GM12878 (cell line): Measurements from ENCODE around the gene LIN37. TPM values are rescaled to one million over a fixed set of nuclear protein-coding genes. Genes with fewer than 3 reads are reported as not detected.

Experiments
- ATAC-seq: fragments of 200-7000 bp; cut with Tn5 transposase; 3 replicates; pipeline ENCODE4 v1.9.1; 2020; ENCODE audit warnings: mild to moderate bottlenecking, moderate library complexity
- BruUV-seq: library from RNA; stranded (reverse); fragments of 400-500 nt; replicated peaks from 2 replicates; lab custom pipeline; 2021; lab: Mats Ljungman, UMichigan
- CTCF ChIA-PET: fragments of 300-600 bp; sonication (Branson Sonifier 250); formaldehyde crosslinking; extraction: SDS; loops from one replicate; lab custom pipeline; 2021; ENCODE audit warnings: inconsistent platforms; lab: Yijun Ruan, JAX
- POLR2A ChIA-PET: fragments of 350-600 bp; formaldehyde crosslinking; extraction: SDS; loops from one replicate; lab custom pipeline; 2021; ENCODE audit warnings: inconsistent platforms; lab: Charles Lee
- RAD21 ChIA-PET: fragments of 300-600 bp; sonication (Branson Sonifier 250); formaldehyde crosslinking; loops from one replicate; lab custom pipeline; 2023; ENCODE audit warnings: antibody characterized with exemption; ENCODE audit not compliant: unreplicated experiment; lab: Charles Lee
- SMC1A ChIA-PET: fragments of 300-600 bp; sonication (Branson Sonifier 250); formaldehyde crosslinking; loops from one replicate; lab custom pipeline; 2023; ENCODE audit not compliant: unreplicated experiment, uncharacterized antibody; lab: Charles Lee
- DNase-seq: peaks from one replicate; pipeline ENCODE4 v3.0.0-alpha.2; 2011; ENCODE audit warnings: low read depth, low spot score
- FAIRE-seq: peaks from 3 replicates; lab custom pipeline; 2011; peaks lifted over from hg19 to GRCh38; lab: Jason Lieb, UNC
- H2AFZ ChIP-seq: 2 replicates; pipeline ENCODE4 v1.6.0; 2011; ENCODE audit warnings: low read depth, low read length, control low read depth; ENCODE audit not compliant: control insufficient read depth
- H3K27ac ChIP-seq: 2 replicates; pipeline ENCODE4 v1.5.1; 2011; ENCODE audit warnings: control low read depth; ENCODE audit not compliant: control insufficient read depth, insufficient read depth
- H3K27me3 ChIP-seq, 2 experiments: replicated peaks in 1 of 2; 2 replicates each; pipeline versions ENCODE4 v1.6.0 to v1.6.1; 2011; ENCODE audit warnings: low read length in 1 of 2; ENCODE audit not compliant: control insufficient read depth in 2 of 2, insufficient read depth in 2 of 2
- H3K36me3 ChIP-seq, 2 experiments: 2 replicates each; pipeline ENCODE4 v1.5.1; 2011; ENCODE audit warnings: low read length in 1 of 2; ENCODE audit not compliant: control insufficient read depth in 2 of 2, insufficient read depth in 2 of 2
- H3K4me1 ChIP-seq: 2 replicates; pipeline ENCODE4 v1.6.1; 2011; ENCODE audit warnings: mild to moderate bottlenecking, low read length, moderate library complexity, mixed read lengths; ENCODE audit not compliant: control insufficient read depth, insufficient read depth
- H3K4me2 ChIP-seq: 2 replicates; pipeline ENCODE4 v1.6.0; 2011; ENCODE audit warnings: control low read depth; ENCODE audit not compliant: control insufficient read depth, insufficient read depth
- H3K4me3 ChIP-seq: fragments of 200-600 bp; sonication (generic); 2 replicates; pipeline ENCODE4 v1.5.1; 2016
- H3K79me2 ChIP-seq: 2 replicates; pipeline ENCODE4 v1.6.0; 2011; ENCODE audit warnings: low read length; ENCODE audit not compliant: control insufficient read depth, insufficient read depth
- H3K9ac ChIP-seq: 2 replicates; pipeline ENCODE4 v1.8.0; 2011; ENCODE audit warnings: low read length, control low read depth, mixed read lengths; ENCODE audit not compliant: control insufficient read depth, insufficient read depth
- H3K9me3 ChIP-seq: replicated peaks from 3 replicates; pipeline ENCODE4 v1.5.1; 2011; ENCODE audit warnings: mild to moderate bottlenecking, low read length; ENCODE audit not compliant: control insufficient read depth, insufficient read depth
- H4K20me1 ChIP-seq: 2 replicates; pipeline ENCODE4 v1.6.0; 2011; ENCODE audit not compliant: control insufficient read depth, insufficient read depth
- CBX3 ChIP-seq: fragments of 200-600 bp; sonication (generic); IDR thresholded peaks from 2 replicates; pipeline ENCODE4 v1.6.1; 2016; ENCODE audit warnings: low read depth, borderline replicate concordance
- CEBPZ ChIP-seq: fragments of 150-350 bp; IDR thresholded peaks from 2 replicates; pipeline ENCODE4 v1.6.1; 2016; ENCODE audit warnings: low read depth, low read length
- IKZF2 ChIP-seq, 2 experiments: fragments of 450-650 bp; IDR thresholded peaks; 2 replicates each; pipeline ENCODE4 v1.6.1; 2017; ENCODE audit warnings: mild to moderate bottlenecking in 2 of 2, moderate library complexity in 2 of 2
- IRF3 ChIP-seq: fragments of 450-650 bp; IDR thresholded peaks from 2 replicates; pipeline ENCODE4 v1.6.1; 2014; ENCODE audit warnings: mild to moderate bottlenecking
- IRF4 ChIP-seq: IDR thresholded peaks from 2 replicates; pipeline ENCODE4 v1.6.1; 2011; ENCODE audit warnings: low read depth, low read length
- NR2C1 ChIP-seq: fragments of 450-650 bp; IDR thresholded peaks from 2 replicates; pipeline ENCODE4 v1.6.1; 2017; ENCODE audit warnings: antibody characterized with exemption, mild to moderate bottlenecking, moderate library complexity
- PAX5 ChIP-seq: IDR thresholded peaks from 2 replicates; pipeline ENCODE4 v1.6.1; 2011; ENCODE audit warnings: low read depth, low read length, borderline replicate concordance
- SIN3A ChIP-seq: IDR thresholded peaks from 2 replicates; pipeline ENCODE4 v1.6.1; 2012; ENCODE audit warnings: low read depth, low read length, improper control_type of control experiment
- SMC3 ChIP-seq: IDR thresholded peaks from 2 replicates; pipeline ENCODE4 v1.6.1; 2011; ENCODE audit warnings: low read length, improper control_type of control experiment, borderline replicate concordance
- SUPT20H ChIP-seq: IDR thresholded peaks from 2 replicates; pipeline ENCODE4 v1.6.1; 2011; ENCODE audit warnings: low read depth, mild to moderate bottlenecking, low read length, moderate library complexity, borderline replicate concordance; ENCODE audit not compliant: control insufficient read depth
- USF1 ChIP-seq: IDR thresholded peaks from 2 replicates; pipeline ENCODE4 v1.6.1; 2011; ENCODE audit warnings: borderline replicate concordance, low read depth, mild to moderate bottlenecking, moderate library complexity, mixed read lengths, low read length; ENCODE audit not compliant: insufficient read depth; ENCODE audit errors: extremely low read length
- USF2 ChIP-seq: IDR thresholded peaks from 2 replicates; pipeline ENCODE4 v1.6.1; 2011; ENCODE audit warnings: low read depth, low read length, improper control_type of control experiment, borderline replicate concordance
- ZNF24 ChIP-seq: fragments of 450-650 bp; IDR thresholded peaks from 2 replicates; pipeline ENCODE4 v1.6.1; 2017; ENCODE audit warnings: antibody characterized with exemption, mild to moderate bottlenecking
- WGBS: methylation state at CpG from one replicate; pipeline ENCODE4 v1.1.6; 2016; ENCODE audit warnings: low lambda C conversion rate; ENCODE audit not compliant: insufficient replicate concordance, insufficient coverage; ENCODE audit errors: missing lambda C conversion rate; 5-methylcytosine and 5-hydroxymethylcytosine counted together
- in situ Hi-C: fragments of 300-500 bp; cut with MboI; formaldehyde crosslinking; loops from 9 replicates; pipeline ENCODE4 v1.14.3; 2018; ENCODE audit warnings: mixed read lengths
- intact Hi-C: fragments of 100-400 bp; cut with micrococcal nuclease; formaldehyde crosslinking; loops from one replicate; pipeline ENCODE4 v1.14.2; 2022; ENCODE audit not compliant: unreplicated experiment
- polyA plus RNA-seq, 11 experiments: library from polyadenylated mRNA; depleted of rRNA in 4 of 11; unstranded in 6 of 11; stranded (reverse) in 5 of 11; fragments of >200 nt; fragmentation: Nextera tagmentation in 4 of 11; fragmentation: Illumina TruSeq in 1 of 11; extraction: Ambion mirVana in 4 of 11; extraction: Trizol in 1 of 11; gene quantifications; 1 replicate in 1 of 11; 2 replicates in 10 of 11; pipeline versions ENCODE4 v1.2.1 to v1.2.3, GENCODE V29; 2011 to 2016; ENCODE audit warnings: inconsistent platforms in 2 of 11, missing spikeins in 2 of 11, low read depth in 1 of 11
- total RNA-seq, 4 experiments: library from RNA; depleted of rRNA in 3 of 4; stranded (reverse); fragments of >200 nt in 3 of 4; fragmentation: Illumina TruSeq in 1 of 4; extraction: Trizol in 1 of 4; gene quantifications; 2 replicates each; pipeline versions ENCODE4 v1.2.1 to v1.2.3, GENCODE V29; 2013 to 2021

LIN37 gene
- total and polyA plus RNA-seq, 10 of the 15 experiments (the other 5 are each of a cell fraction or from before 2014, with no cell fraction given), result 0.69 to 11.9 (median 7.6) TPM

GRCh38 chr19:35755131-35755549, 6.8 kb downstream of the LIN37 start:
- no peak for ATAC-seq
- 96% methylated on average over 17 of the region's 17 CpGs for WGBS
- no peak for DNase-seq
- Histone ChIP-seq H3K4me3 (no peak overlapping the region), H3K79me2 (peaks cover 11% of the 10 kb centered on the region), H3K36me3 (peaks cover 0 to 2% of the 10 kb centered on the region in 2 experiments; a peak in 2 of 4 replicates), H3K27me3 (no peaks in the 10 kb centered on the region), H3K9ac (no peak overlapping the region), H3K4me2 (no peak overlapping the region), H3K27ac (no peak overlapping the region), H2AFZ (no peak overlapping the region), H3K9me3 (no peaks in the 10 kb centered on the region), H4K20me1 (no peaks in the 10 kb centered on the region), H3K4me1 (peaks cover 15% of the 10 kb centered on the region)
- in situ Hi-C loops, result no loop called here
- SMC1A ChIA-PET, result no interaction called here
- POLR2A ChIA-PET, result interaction anchor here (0.6 kb wide), 1 partner anchor 8 kb away, joined by 4 read pairs; no protein-coding TSS in a partner anchor
- intact Hi-C loops, result no loop called here
- CTCF ChIA-PET, result no interaction called here
- BruUV-seq, result no TSS peak
- no peak for FAIRE-seq
- TF ChIP-seq SIN3A (no peak), IKZF2 (IDR thresholded peaks at IDR 0.05) (no peak), IRF4 (no peak), SMC3 (no peak), SUPT20H (no peak), PAX5 (no peak), CEBPZ (no peak), NR2C1 (no peak), USF1 (no peak), CBX3 (no peak), IRF3 (no peak), ZNF24 (no peak), USF2 (no peak)
- RAD21 ChIA-PET, result no interaction called here
